HG03354 (cell line): ENCODE measurements around the gene ADORA2A.
"Not testable (repeated sequence)": the region's sequence is repeated elsewhere in the genome, so short reads cannot be mapped to it uniquely, and the experiment has no call there.

Source experiments
- ATAC-seq: cut with Tn5 transposase; IDR thresholded peaks from one replicate; pipeline ENCODE4 v1.9.1; 2021; ENCODE audit warnings: mild to moderate bottlenecking; ENCODE audit not compliant: unreplicated experiment, poor library complexity, severe bottlenecking

The ADORA2A gene

DNA sequence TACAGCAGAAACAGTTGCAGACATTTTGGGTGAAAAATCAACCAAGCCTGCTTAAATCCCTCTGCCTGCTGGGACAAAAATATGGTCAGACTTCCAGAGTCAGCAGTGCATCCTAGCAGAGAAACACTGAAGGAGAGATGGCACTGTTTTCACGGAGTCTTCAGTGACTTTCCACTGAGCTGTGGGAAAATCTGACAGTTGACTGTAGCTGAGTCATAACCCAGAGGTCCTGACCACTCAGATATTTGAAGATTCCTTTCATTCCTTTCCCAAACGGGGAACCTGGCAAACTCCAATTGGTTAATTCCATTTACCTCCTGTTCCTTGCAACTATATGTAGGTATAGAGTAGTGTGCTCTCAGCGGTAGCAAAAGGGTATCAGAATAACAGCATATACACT lies 46.8 kb downstream of the ADORA2A start:
- ATAC-seq: no peak

DNA sequence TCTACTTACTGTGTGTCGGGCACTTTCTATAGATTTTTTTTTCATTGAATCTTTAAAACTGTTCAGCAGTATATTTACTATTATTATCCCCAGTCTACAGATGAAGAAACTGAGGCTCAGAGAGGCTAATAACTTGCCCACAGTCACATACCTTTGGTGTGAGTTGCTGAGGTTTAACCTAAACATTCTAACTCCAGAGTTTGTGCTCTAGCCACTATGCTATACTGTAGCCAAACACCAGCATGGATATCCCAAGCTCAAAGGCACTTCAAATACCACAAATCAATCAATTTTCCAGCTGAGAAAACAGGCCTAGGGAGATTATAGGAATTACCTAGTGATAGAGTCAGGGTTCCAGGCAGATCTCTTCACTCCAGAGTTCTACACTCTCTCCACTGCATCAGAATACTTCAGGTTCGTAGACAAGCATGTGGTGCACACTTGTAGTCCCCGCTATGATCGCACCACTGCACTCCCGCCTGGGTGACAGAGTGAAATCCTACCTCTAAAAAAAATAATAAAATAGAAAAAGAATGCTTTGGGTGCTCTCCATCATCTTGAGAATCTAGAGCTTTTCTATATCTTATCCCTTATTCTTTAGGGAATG lies 47.4 kb downstream of the ADORA2A start:
- no peak for ATAC-seq

DNA sequence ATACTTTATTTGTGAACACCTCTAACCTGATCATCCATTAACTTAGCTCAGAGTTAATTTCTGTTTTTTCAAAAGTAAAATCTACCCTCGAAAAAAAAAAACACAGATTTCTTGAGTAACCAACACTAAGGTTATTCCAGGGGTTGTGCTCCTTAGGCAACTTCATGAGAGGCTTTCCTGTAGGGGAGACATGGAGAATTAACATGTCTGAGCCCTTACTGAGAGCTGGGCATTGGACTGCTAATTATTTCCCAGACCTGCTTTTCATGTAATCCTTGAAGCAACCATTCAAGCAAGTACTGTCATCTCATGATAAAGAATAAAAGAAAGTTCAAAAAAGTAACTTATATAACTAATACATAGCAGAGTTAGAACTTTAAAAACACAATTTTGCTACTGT lies 54.2 kb downstream of the ADORA2A start:
- no peak for ATAC-seq

DNA sequence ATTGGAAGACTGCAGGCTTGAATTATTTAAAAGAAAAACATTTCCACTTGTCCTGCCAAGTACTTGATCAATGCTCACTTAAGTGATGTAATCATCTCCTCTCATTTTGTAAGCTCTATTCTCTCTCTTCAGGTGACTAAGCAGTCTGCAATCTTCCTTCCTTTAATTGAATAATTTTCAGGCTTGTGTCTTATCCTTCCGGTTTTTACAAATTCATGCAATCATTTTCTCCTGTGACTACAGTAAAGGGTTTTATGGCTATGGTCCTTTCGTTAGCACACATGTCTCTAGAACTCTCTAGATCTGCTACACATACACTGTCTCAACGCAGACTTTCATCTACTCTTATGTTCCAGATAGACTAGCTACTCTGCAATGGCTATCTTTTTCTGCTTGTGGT lies 55.2 kb downstream of the ADORA2A start:
- no peak for ATAC-seq

DNA sequence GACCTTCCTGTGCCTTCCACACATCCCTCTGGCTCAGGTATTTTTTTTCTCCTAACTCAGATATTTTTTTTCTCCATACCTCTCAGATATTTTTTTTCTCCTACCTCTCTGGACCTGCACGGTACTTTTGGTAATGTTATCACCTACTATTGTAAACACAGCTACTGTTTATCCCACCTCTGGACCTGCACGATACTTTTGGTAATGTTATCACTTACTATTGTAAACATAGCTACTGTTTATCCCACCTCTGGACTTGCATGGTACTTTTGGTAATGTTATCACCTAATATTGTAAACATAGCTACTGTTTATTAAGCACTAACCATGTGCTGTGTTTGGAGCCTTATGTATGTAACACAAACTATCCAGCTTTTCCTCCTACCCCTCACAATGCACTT lies 55.6 kb downstream of the ADORA2A start:
- ATAC-seq: no peak

DNA sequence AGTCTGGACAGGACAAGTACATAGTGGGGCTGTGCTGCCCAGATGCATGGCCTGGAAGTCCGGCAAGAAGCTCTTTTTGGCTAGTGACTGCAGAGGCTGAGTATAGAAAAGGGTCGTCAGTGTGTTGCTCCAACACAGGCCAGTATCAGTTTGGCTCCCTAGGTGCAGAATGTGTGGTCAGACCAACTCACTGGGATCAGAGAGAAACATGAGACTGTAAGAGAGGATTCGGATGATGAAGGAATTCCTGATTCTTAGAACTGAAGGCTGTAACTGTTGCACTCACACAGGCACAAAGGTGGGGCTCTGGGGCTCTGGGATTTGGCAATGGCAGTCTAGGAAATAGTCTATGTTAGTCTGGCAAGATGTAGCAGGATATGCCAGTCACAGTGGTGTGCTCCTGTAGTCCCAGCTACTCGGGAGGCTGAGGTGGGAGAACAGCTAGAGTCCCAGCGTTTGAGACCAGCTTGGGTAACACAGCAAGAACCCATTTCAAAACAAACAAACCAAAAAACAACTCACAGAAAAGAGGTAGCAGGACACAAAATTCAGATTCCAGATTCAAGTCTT lies 56.7 kb downstream of the ADORA2A start:
- no peak for ATAC-seq

DNA sequence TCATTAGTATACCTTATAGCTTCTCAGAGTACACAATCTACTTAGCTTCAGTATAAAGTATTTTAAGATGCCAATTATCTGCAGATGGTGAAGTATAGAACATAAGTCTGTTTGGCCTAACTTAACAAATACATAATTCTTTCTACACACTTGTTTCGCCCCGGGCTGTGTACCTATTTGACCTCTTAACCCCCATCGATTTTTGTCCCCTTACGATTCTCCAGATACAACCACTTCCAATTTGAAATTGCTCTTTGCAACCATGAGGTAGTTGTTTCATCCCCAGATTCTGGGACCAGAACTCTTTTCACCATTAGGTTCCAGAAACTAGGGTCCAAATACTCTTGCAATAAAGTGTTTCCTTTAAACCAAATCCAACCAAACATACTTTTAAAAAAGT lies 57.8 kb downstream of the ADORA2A start:
- no peak for ATAC-seq

DNA sequence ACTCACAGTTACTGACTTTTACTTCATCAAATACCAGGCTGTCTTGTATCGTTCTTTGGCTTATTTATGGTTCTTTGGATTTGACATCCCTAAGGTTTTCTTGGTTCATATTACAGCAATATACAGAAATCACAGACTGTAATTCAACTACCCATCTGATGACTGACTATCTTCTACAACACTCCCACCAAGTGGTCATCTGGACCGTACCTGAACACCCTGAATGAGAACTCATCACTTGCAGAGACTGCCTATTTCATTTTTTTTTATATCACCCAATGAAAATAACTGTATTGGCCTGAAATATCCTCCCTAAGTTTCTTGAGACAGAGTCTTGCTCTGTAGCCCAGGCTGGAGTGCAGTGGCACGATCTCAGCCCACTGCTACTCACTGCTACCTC lies 58.2 kb downstream of the ADORA2A start:
- no peak for ATAC-seq

DNA sequence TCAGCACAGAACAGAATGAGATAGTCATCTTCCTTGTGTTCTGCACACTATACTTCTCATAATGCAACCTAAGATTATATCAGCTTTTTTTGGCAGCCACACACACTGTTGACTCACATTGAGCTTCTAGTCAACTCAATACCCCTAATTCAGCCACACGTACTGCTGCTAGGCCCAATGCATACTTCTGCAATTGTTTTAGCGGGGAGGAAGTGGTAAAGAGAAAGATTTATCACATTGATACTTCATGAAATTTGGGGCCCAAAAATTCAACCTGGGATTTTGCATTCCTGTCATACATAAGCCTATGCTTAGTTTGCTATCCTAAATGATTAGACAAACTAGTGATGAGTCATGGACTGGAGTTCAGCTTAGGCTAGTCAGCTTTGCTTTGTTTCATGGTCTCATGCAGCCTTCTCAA lies 59.1 kb downstream of the ADORA2A start:
- ATAC-seq: no peak

DNA sequence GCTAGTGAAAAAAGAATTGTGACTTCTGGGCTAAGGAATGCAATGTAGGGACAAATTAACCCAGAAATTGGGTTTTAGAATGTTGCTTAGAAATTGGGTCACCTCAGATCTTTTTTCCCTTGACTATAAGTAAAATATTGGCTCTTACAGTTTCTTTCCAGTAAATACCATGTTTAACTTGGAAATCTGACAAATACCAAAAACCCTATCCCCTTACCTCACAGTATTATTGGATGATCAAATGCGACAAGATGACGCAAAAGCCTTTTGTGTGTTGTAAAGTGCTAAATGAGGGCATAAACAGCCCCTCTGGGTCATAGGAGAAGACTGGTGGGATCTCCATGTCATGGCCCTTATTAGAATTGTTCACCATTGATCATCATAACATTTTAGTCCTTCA lies 61.6 kb downstream of the ADORA2A start:
- no peak for ATAC-seq

DNA sequence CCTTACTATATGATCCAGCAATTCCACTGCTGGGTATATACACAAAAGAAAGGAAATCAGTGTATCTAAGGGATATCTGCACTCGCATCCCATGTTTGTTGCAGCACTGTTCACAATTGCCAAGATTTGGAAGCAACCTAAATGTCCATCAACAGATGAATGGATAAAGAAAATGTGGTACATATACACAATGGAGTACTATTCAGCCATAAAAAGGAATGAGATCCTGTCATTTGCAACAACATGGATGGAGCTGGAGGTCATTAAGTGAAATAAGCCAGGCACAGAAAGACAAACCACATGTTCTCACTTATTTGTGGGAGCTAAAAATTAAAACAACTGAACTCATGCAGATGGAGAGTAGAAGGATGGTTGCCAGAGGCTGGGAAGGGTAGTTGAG lies 62.0 kb downstream of the ADORA2A start:
- not testable (repeated sequence) for ATAC-seq
